HL-60 (cell line): ENCODE measurements around the gene MAP4K2.

Experiments used
- DNase-seq, 2 experiments: peaks; one replicate each; pipeline ENCODE4 v3.0.0-alpha.2; 2010 to 2020; ENCODE audit warnings: low read depth in 1 of 2, low spot score in 1 of 2
- H3K27ac ChIP-seq: fragments of 250-450 bp; sonication (Bioruptor Pico); replicated peaks from 2 replicates; pipeline ENCODE4 v1.5.1; 2020; ENCODE audit warnings: mild to moderate bottlenecking, moderate library complexity
- H3K27me3 ChIP-seq: fragments of 250-450 bp; sonication (Bioruptor Pico); 2 replicates; pipeline ENCODE4 v1.5.1; 2021; ENCODE audit warnings: mild to moderate bottlenecking, moderate library complexity; ENCODE audit not compliant: insufficient read depth, poor library complexity, severe bottlenecking
- H3K4me3 ChIP-seq: replicated peaks from 2 replicates; pipeline ENCODE4 v1.5.1; 2011; ENCODE audit warnings: mild to moderate bottlenecking, control low read depth, low read length; ENCODE audit not compliant: insufficient read depth
- CTCF ChIP-seq: IDR thresholded peaks from one replicate; pipeline ENCODE4 v1.5.1; 2011; ENCODE audit warnings: low read length, control low read depth, inconsistent platforms; ENCODE audit not compliant: insufficient read depth
- GABPA ChIP-seq: IDR thresholded peaks from 2 replicates; pipeline ENCODE4 v1.6.1; 2012; ENCODE audit warnings: low read depth
- POLR2AphosphoS5 ChIP-seq: IDR thresholded peaks from 2 replicates; pipeline ENCODE4 v1.6.1; 2012; ENCODE audit warnings: low read depth
- REST ChIP-seq: IDR thresholded peaks from 2 replicates; pipeline ENCODE4 v1.6.1; 2012; ENCODE audit warnings: low read depth; ENCODE audit not compliant: insufficient replicate concordance
- SPI1 ChIP-seq: IDR thresholded peaks from 2 replicates; pipeline ENCODE4 v1.6.1; 2012; ENCODE audit warnings: low read depth, mild to moderate bottlenecking, borderline replicate concordance

Gene MAP4K2

GRCh38 chr11:64764040-64764611, 38.9 kb downstream of the MAP4K2 start:
- Histone ChIP-seq H3K27me3 (no peaks in the 10 kb centered on the region), H3K27ac (peak overlapping the region; percentile 38), H3K4me3 (no peak overlapping the region)
- no peak for TF ChIP-seq REST
- no peak for TF ChIP-seq CTCF
- no peak for TF ChIP-seq SPI1
- no peak for TF ChIP-seq POLR2AphosphoS5
- no peak for TF ChIP-seq GABPA
- peak in 1 of 2 experiments; percentile 58 for DNase-seq

- DNase-seq = no peak
These were observed 39.4 kb downstream of the MAP4K2 start for GRCh38 chr11:64763526-64764039.

More at GRCh38 chr11:64763526-64764039, 39.4 kb downstream of the MAP4K2 start:
- H3K27ac ChIP-seq = peak overlapping the region; percentile 38
- no peak for TF ChIP-seq REST
- no peak for TF ChIP-seq POLR2AphosphoS5
- TF ChIP-seq CTCF = no peak
- TF ChIP-seq SPI1 = no peak
- no peak for TF ChIP-seq GABPA
- no peaks in the 10 kb centered on the region for H3K27me3 ChIP-seq
- no peak overlapping the region for H3K4me3 ChIP-seq
